Tibial artery (tissue), 4 donors: ENCODE measurements around the gene SCN5A.
A peak's percentile ranks its signal among the peaks of the same experiment; 100 is the strongest.

Experiments
- DNase-seq, 2 donors: peaks; one replicate each; pipeline ENCODE4 v3.0.0-alpha.2; 2019
- H3K27ac ChIP-seq, 2 donors: fragments of 200-600 bp; sonication (generic) in 1 of 2; 1 replicate in 1 of 2; 2 replicates in 1 of 2; pipeline ENCODE4 v1.5.1; 2018 to 2019; ENCODE audit warnings: mild to moderate bottlenecking in 1 of 2
- H3K27me3 ChIP-seq, 2 donors: fragments of 200-600 bp; sonication (generic) in 1 of 2; one replicate each; pipeline versions ENCODE4 v1.5.1 to v1.6.0; 2016 to 2019
- H3K36me3 ChIP-seq, 3 donors: fragments of 200-600 bp; sonication (generic) in 2 of 3; one replicate each; pipeline ENCODE4 v1.5.1; 2016 to 2019; ENCODE audit warnings: mild to moderate bottlenecking in 2 of 3
- H3K4me1 ChIP-seq, 4 donors: fragments of 200-600 bp; sonication (generic) in 2 of 4; 1 replicate in 3 of 4; 2 replicates in 1 of 4; pipeline ENCODE4 v1.5.1; 2016 to 2019
- H3K4me3 ChIP-seq, 2 donors: fragments of 200-600 bp; sonication (generic) in 1 of 2; 1 replicate in 1 of 2; 2 replicates in 1 of 2; pipeline ENCODE4 v1.5.1; 2018 to 2019; ENCODE audit warnings: mild to moderate bottlenecking in 2 of 2
- H3K9me3 ChIP-seq, 3 donors: fragments of 200-600 bp; sonication (generic) in 1 of 3; one replicate each; pipeline ENCODE4 v1.5.1; 2016 to 2019
- CTCF ChIP-seq, 2 experiments: fragments of 200-600 bp in 1 of 2; fragments of 450-650 bp in 1 of 2; IDR thresholded peaks; one replicate each; pipeline ENCODE4 v1.5.1; 2017 to 2019; ENCODE audit warnings: antibody characterized with exemption in 2 of 2, mild to moderate bottlenecking in 1 of 2, moderate library complexity in 1 of 2
- intact Hi-C: fragments of 100-400 bp; cut with DNase I; formaldehyde crosslinking; loops from one replicate; pipeline ENCODE4 v1.15.0; 2023; ENCODE audit warnings: low total_unique reads

SCN5A gene

GRCh38 chr3:38611866-38612265 is 37.6 kb downstream of the SCN5A start:
- H3K9me3 ChIP-seq: no peaks in the 10 kb centered on the region
- no peak overlapping the region for H3K27ac ChIP-seq
- intact Hi-C loops: no loop called here
- no peaks in the 10 kb centered on the region for H3K27me3 ChIP-seq
- H3K36me3 ChIP-seq: no peaks in the 10 kb centered on the region
- no peak for TF ChIP-seq CTCF (IDR thresholded peaks at IDR 0.05)
- H3K4me3 ChIP-seq: no peak overlapping the region
- DNase-seq: peak in 1 of 2 donors; percentile 31
- H3K4me1 ChIP-seq: no peaks in the 10 kb centered on the region

- intact Hi-C loops: no loop called here
- DNase-seq: peak in 1 of 2 donors; percentile 27
- no peak for TF ChIP-seq CTCF (IDR thresholded peaks at IDR 0.05)
- no peak overlapping the region for H3K27ac ChIP-seq
- no peak overlapping the region for H3K4me3 ChIP-seq
- no peaks in the 10 kb centered on the region for H3K9me3 ChIP-seq
- no peaks in the 10 kb centered on the region for H3K4me1 ChIP-seq
- no peaks in the 10 kb centered on the region for H3K27me3 ChIP-seq
- H3K36me3 ChIP-seq: no peaks in the 10 kb centered on the region
Measured at GRCh38 chr3:38610934-38611333, 38.6 kb downstream of the SCN5A start.

- intact Hi-C loops: no loop called here
- DNase-seq: peak in 1 of 2 donors; percentile 33
- Histone ChIP-seq H3K4me3 (no peak overlapping the region), H3K27me3 (no peaks in the 10 kb centered on the region), H3K27ac (no peak overlapping the region), H3K4me1 (no peaks in the 10 kb centered on the region), H3K36me3 (no peaks in the 10 kb centered on the region), H3K9me3 (no peaks in the 10 kb centered on the region)
- no peak for TF ChIP-seq CTCF (IDR thresholded peaks at IDR 0.05)
Measured at GRCh38 chr3:38610436-38610835, 39.1 kb downstream of the SCN5A start.

GRCh38 chr3:38609386-38610111 is 39.9 kb downstream of the SCN5A start:
- Histone ChIP-seq H3K36me3 (no peaks in the 10 kb centered on the region), H3K9me3 (no peaks in the 10 kb centered on the region), H3K4me3 (no peak overlapping the region), H3K4me1 (no peaks in the 10 kb centered on the region), H3K27me3 (no peaks in the 10 kb centered on the region), H3K27ac (no peak overlapping the region)
- intact Hi-C loops: no loop called here
- no peak for TF ChIP-seq CTCF (IDR thresholded peaks at IDR 0.05)
- peak in 1 of 2 donors; percentile 61 for DNase-seq

- Histone ChIP-seq H3K4me1 (no peaks in the 10 kb centered on the region), H3K27ac (no peak overlapping the region), H3K9me3 (no peaks in the 10 kb centered on the region), H3K4me3 (no peak overlapping the region), H3K36me3 (no peaks in the 10 kb centered on the region), H3K27me3 (no peaks in the 10 kb centered on the region)
- peak in 1 of 2 donors; percentile 20 for DNase-seq
- intact Hi-C loops: no loop called here
- TF ChIP-seq CTCF (IDR thresholded peaks at IDR 0.05): no peak
Measured at GRCh38 chr3:38608961-38609360, 40.5 kb downstream of the SCN5A start.
